COLO668 (cell line): ENCODE results near the gene SUMO4.

Experiments
- DNase-seq: peaks from one replicate; lab custom pipeline; 2025; ENCODE audit not compliant: unreplicated experiment; lab: John Stamatoyannopoulos, UW

Gene SUMO4

GRCh38 chr6:149431905-149432775, 32.1 kb downstream of the SUMO4 start:
- peak; percentile 79 for DNase-seq

- DNase-seq = no peak
Observed at GRCh38 chr6:149433405-149433804, 33.3 kb downstream of the SUMO4 start.

DNA sequence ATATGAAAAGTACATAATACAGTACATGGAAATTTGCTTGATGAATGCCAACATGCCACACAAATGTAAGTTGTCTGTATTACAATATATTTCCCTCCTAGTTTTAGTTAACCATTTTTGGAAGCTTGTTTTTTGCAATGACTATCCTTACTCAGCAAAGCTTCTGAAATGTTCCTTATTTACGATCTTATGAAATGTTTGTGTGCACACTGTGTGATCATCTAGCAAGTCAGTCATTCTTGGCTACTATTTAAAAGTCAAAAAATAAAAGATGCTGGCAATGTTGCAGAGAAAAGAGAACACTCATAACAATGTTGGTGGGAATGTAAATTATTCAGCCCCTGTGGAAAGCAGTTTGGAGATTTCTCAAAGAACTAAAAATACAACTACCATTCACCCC, 33.8 kb downstream of the SUMO4 start:
- DNase-seq = no peak

DNA sequence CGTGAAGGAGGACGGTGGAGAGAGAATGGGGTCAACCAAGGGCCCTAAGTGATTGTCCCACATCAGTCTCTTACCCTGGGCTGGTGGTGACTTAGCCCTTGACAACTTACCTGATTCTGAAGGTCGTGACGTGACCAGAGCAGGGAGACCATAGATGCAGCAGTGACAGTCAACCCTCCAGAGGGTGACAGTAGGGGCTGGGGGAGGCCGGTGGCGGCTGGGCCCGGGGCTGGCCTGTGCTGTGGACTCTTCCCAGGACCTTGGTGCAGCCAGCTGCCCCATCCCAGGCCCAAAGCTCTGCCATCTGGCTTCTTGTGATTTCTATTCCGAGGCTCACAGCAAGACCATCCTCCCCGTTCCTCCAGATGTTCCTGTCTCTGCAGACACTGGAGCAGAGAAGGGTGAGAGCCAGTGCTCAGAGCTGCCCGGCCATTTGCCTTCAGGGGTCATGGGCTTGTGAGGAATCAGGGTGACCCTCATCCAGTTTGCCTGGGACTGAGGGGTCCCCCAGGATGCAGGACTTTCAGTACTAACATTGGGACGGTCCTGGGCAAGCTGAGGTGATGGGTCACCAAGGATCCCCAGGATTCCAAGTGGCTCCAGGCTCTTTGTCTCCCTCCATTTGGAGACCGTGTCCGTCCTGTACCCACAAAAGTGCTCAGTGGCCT, 36.0 kb downstream of the SUMO4 start:
- no peak for DNase-seq

- no peak for DNase-seq
Observed at GRCh38 chr6:149436647-149437046, 36.6 kb downstream of the SUMO4 start.

DNA sequence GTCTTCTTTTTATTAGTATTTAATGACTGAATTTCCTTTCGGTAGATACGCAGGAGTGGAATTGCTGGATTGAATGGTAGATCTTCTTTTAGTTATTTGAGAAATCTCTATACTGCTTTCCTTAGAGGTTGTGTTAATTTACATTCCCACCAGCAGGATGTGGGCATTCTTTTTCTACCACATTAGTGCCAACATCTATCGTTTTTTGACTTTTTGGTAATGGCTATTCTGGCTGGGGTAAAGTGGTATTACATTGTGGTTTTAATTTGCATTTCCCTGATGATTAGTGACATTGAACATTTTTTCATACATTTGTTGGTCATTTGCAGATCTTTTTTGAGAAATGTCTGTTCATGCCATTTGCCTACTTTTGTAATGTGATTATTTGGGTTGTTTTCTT, 37.1 kb downstream of the SUMO4 start:
- no peak for DNase-seq

GRCh38 chr6:149438855-149439254, 38.8 kb downstream of the SUMO4 start:
- no peak for DNase-seq

DNA sequence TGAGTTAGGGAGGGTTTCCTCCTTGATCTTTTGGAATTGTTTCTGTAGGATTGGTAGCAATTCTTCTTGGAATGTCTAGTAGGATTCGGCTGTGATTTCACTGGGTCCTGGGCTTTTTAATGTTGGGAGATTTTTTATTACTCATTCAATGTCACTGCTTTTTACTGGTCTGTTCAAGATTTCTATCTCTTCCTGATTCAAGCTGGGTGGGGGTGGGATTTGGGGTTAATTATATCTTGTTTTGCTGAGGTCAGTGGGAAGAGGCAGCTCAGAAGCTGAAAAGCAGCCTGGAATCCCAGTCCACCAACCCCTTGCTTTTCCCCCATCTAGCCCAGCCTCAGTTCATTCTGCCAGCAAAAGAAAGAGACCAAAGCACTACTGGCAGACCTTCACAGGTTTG, 39.6 kb downstream of the SUMO4 start:
- no peak for DNase-seq

DNA sequence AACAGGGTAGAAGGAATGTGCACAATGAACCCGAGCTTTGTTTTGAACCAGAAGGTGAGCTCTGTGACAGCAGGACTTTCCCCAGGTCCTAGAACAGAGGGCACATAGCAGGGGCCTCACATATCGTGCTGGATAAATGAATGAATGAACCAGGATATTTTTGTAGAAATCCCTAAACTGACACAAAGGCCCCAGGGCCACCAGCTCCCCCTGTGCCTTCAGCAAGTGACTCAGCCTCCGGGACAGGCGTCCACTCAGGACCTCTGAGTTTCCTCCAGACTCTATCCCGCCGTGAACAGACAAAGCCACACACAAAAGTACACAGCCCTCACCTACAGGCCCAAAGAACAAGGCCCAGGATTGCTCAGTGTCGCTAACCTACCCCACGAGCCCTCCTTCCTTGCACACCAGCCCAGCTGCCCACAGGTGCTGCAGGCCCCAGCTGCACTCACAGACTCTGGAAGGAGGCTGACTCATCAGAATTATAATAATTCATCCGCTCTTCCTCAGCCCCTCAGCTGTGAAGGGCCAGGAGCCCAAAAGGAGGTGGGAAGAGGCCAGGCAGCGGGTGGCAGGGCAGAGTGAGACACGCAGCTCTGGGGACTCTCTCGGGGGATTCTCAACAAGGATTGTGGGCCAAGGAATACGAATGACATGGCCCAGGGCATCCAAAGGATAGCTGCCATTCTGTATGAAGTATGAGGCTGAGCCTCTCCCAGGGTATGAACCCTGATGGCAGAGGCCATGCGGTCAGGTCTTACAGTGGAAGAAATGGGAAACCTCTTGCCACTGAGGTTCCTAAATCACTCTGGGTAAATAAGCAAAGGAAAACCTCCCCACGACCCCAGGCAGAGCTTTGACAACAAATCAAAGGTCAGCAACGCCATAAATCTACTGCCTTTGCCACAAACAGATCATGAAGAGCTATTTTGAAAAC, 40.9 kb downstream of the SUMO4 start:
- DNase-seq = peak; percentile 22

- no peak for DNase-seq
Observed at GRCh38 chr6:149441740-149442139, 41.7 kb downstream of the SUMO4 start.

GRCh38 chr6:149443411-149444181, 43.5 kb downstream of the SUMO4 start:
- no peak for DNase-seq

DNA sequence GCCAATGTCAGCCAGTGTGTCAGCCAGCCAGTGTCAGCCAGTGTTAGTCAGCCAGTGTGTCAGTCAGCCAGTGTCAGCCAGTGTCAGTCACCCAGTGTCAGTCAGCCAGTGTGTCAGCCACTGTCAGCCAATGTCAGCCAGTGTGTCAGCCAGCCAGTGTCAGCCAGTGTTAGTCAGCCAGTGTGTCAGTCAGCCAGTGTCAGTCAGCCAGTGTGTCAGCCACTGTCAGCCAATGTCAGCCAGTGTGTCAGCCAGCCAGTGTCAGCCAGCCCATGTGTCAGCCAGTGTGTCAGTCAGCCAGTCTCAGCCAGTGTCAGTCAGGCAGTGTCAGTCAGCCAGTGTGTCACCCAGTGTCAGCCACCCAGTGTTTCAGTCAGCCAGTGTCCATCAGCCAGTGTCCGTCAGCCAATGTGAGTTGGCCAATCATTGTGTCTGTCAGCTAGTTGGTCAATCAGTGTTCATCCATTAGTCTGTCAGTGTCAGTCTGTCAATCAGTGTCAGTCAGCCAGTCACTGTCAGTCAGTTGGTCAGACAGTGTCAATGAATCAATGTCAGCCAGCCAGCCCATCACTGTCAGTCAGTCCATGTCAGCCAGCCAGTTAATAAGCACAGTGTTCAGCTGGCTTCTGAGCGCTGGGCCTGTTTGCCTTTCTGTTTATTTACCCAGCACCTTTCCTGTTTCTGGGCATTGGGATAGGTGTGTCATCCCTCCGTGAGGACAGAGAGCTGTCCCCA, 44.5 kb downstream of the SUMO4 start:
- DNase-seq = peak; percentile 41

DNA sequence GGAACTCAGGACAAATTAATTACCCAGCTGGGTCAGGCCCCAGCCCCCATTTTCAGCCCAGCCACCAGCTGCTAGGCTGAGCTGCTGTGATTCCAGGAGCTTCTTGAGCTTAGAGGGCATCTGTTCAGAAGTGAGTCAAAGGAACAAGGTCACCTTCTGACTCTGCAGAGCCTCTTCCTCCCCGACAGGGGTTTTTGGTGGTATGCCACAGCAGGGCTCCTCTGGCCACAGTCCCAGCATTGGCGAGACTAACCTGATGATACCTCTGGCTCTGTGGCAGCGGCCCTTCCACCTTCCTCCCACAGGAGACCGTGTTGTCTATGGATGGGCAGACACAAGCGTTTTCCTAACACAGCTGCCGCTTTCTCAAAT, 45.0 kb downstream of the SUMO4 start:
- DNase-seq = no peak

DNA sequence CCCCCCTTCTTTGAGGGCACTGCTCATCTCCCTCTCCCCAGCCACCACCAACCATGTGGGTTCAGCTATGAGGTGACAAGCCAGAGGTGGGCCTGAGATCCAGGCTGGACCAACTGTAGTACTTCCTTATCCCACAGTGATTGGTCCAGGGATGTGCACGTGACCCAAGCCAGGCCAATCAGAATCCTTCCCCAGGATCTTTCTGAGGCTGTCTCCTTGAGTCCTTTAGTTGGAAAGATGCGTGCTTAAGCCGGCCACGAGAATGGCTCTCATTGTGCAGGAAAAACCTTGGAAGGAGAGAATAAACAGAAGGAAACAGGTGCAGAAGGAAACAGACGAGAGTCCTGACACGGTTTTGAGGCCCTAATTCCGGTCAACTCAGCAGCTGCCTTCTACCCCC, 45.5 kb downstream of the SUMO4 start:
- no peak for DNase-seq

- no peak for DNase-seq
Observed at GRCh38 chr6:149446791-149447376, 46.8 kb downstream of the SUMO4 start.

GRCh38 chr6:149448821-149449453, 48.9 kb downstream of the SUMO4 start:
- no peak for DNase-seq

DNA sequence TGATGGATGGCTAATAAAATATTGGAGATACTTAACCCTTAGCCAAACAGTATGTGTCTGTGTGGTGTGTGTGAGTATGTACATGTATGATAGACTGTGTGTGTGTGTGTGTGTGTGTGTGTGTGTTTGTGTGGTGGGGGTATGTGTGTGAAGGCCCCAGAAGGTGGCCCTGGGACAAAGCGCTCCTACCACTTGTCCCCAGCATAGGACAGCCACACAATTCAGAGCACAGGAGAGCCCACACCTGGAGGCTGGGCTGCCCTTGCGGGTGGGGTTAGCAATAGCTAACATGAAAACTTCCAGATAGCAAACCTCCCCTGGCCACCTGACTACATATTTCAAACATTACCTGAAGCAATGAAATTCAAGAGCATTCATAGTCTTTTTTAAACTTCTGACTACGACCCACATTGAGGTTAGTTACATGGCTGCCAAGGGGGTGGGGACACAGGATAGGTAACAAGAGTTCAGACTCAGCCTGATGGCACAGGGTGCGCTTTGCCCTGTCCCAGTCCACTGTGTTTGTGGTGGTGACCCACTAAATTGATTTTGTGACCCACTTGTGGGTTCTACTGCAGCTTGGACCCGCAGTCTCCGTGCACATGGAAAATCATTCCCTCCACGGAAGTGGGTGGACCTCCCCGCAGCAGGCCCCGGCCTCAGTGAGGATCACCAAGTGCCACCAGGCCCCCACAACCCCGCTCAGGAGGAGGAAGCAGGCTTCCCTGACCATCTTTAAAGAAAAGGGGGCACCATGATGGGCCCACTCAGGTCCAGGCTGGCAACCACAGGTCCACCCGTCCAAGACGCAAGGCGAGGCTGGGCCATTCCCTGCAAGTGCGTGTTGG, 50.0 kb downstream of the SUMO4 start:
- no peak for DNase-seq
